Dendritic cell treated with granulocyte-macrophage colony-stimulating factor and Interleukin-4, amounts not matched to agents 40 ng/mL and 50 ng/mL, for 4 days (primary cell): ENCODE results near the gene TRIOBP.

Experiments
- H3K27ac Mint-ChIP-seq: one replicate; pipeline ENCODE4 v1.8.0; 2022; ENCODE audit warnings: mild to moderate bottlenecking, mixed read lengths
- H3K27me3 Mint-ChIP-seq: one replicate; pipeline ENCODE4 v1.8.0; 2022; ENCODE audit warnings: mild to moderate bottlenecking, mixed read lengths
- H3K36me3 Mint-ChIP-seq: one replicate; pipeline ENCODE4 v1.8.0; 2022; ENCODE audit warnings: low read depth, mixed read lengths
- H3K4me1 Mint-ChIP-seq: one replicate; pipeline ENCODE4 v1.8.0; 2022; ENCODE audit warnings: low read depth, mixed read lengths
- H3K4me3 Mint-ChIP-seq: one replicate; pipeline ENCODE4 v1.8.0; 2022; ENCODE audit warnings: mild to moderate bottlenecking, moderate library complexity, mixed read lengths
- H3K9me3 Mint-ChIP-seq: one replicate; pipeline ENCODE4 v1.8.0; 2022; ENCODE audit warnings: mixed read lengths
- intact Hi-C: fragments of 100-400 bp; cut with micrococcal nuclease; formaldehyde crosslinking; loops from one replicate; pipeline ENCODE4 v1.15.0; 2022

The TRIOBP gene

DNA sequence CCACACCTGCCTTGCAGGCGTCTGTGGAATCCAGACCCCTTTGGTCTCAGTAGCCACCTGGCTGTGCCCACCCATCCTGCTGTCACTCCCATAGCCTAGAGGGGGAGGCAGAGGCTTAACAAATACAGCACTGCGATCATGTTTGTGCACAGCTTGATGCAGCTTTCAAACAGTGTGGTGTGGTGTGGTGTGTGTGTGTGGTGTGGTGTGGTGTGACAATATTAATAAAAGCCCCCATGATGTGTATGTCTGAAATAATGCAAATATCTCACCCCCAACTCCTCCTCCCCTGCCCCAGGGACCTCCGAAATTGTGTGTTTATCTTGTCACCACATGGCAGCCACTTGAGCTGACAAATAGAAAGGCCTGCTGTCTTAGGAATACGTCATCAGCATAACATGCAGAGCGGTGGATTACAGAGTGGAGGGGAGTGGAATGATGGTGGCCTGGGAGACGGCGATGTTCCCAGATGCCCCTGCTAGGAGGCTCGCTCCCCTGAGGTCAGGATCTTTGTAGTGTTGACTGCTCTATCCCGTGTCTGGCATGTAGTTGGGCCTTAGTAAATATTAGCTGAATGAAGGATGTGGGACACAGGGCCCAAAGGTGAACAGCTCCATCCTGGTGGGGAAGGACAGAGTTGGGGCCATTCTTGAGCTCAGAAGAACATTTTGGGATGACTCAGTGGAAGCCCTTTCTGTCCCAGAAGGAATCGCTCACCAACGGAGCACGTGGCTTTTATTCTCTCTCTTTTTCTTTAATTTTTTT, 35.5 kb upstream of the TRIOBP start:
- Mint-ChIP-seq H3K27ac (peak overlapping the region; percentile 87), H3K36me3 (peaks cover 30% of the 10 kb centered on the region), H3K9me3 (no peaks in the 10 kb centered on the region), H3K4me3 (peak overlapping the region; percentile 20), H3K27me3 (no peaks in the 10 kb centered on the region), H3K4me1 (peaks cover 48% of the 10 kb centered on the region)
- intact Hi-C loops, result no loop called here

DNA sequence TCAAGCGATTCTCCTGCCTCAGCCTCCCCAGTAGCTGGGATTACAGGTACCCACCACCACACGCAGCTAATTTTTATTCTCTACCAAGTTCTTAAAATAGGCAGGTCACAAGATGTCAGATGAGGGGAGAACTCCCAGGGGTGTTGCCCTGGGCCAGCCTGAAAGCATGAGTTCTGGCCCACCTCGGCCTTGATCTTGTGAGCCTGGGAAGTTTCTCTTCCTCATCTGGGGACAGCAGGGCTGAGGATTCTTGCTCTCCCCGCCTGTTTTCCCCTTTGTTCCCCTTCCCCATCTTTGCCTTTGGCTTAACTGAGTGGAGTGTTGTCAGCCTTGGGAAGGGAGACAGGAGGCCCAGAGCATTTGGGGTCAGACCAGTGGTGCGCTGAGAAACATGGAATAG, 34.8 kb upstream of the TRIOBP start:
- no peaks in the 10 kb centered on the region for H3K9me3 Mint-ChIP-seq
- peak overlapping the region; percentile 87 for H3K27ac Mint-ChIP-seq
- H3K27me3 Mint-ChIP-seq, result no peaks in the 10 kb centered on the region
- H3K36me3 Mint-ChIP-seq, result peaks cover 34% of the 10 kb centered on the region
- peaks cover 45% of the 10 kb centered on the region for H3K4me1 Mint-ChIP-seq
- intact Hi-C loops, result no loop called here
- peak overlapping the region; percentile 48 for H3K4me3 Mint-ChIP-seq

DNA sequence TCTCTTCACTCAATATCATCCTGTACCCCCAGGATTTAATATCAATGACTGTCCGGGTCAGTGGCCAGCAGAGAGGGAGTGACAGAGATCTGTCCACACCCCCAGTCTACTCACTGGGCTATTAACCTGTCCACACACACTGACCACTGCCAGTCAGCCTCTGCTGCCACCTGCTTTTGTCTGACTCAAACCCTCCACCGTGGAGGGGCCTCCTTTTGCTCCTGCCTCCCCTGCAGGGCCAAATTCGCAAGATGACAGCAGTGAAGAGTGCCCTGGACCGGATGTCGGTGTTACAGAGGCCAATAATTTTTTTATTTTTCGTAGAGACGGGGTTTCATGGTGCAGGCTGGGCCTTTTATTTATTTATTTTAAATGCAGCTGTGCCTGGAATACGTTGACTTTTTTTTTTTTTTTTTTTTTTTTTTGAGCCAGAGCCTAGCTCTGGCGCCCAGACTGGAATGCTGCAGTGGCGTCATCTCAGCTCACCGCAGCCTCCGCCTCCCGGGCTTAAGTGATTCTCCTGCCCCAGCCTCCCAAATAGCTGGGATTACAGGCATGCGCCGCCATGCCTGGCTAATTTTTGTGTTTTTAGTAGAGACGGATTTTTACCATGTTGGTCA, 33.2 kb upstream of the TRIOBP start:
- intact Hi-C loops, result no loop called here
- Mint-ChIP-seq H3K27me3 (no peaks in the 10 kb centered on the region), H3K36me3 (peaks cover 44% of the 10 kb centered on the region), H3K9me3 (no peaks in the 10 kb centered on the region), H3K27ac (peak overlapping the region; percentile 56), H3K4me3 (no peak overlapping the region), H3K4me1 (peaks cover 37% of the 10 kb centered on the region)

DNA sequence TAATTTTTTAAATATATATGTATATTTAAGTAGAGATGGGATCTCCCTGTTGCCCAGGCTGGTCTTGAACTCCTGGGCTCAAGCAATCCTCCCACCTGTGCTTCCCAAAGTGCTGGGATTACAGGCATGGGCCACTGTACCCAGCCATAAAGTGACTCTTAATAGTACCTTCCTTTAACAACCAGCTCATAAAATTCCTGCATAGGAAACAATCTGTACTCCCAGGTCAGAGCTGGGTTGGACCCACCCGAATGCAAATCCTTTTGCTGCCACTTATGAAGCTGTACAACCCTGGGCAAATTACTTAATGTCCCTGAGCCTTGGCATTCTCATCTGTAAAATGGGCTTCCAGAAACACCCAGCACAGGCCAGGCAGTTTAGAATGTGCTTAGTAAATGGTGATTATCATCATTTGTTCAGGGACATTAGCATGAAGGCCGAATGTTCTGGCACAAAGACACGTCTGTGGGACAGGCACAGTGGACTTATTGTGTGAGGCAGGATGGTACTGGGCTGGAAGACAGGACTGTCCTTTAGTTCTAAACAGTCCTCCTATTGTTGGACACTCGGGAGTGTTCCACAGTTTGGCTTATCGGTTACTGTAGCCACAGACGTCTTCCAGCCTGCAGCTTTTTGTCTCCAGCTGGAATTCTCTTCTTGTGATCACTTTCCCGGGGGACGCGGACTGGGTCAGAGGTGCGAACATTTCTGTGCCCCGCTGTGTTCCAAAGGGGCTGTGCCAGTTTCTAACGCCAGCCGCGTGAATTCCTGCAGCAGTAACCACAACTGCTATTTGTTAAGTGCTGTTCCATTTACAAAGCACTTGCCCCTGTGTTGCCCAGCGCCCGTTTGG, 32.4 kb upstream of the TRIOBP start:
- Mint-ChIP-seq H3K27ac (no peak overlapping the region), H3K36me3 (peaks cover 44% of the 10 kb centered on the region), H3K4me1 (peaks cover 32% of the 10 kb centered on the region), H3K4me3 (no peak overlapping the region), H3K27me3 (no peaks in the 10 kb centered on the region), H3K9me3 (no peaks in the 10 kb centered on the region)
- intact Hi-C loops, result no loop called here

DNA sequence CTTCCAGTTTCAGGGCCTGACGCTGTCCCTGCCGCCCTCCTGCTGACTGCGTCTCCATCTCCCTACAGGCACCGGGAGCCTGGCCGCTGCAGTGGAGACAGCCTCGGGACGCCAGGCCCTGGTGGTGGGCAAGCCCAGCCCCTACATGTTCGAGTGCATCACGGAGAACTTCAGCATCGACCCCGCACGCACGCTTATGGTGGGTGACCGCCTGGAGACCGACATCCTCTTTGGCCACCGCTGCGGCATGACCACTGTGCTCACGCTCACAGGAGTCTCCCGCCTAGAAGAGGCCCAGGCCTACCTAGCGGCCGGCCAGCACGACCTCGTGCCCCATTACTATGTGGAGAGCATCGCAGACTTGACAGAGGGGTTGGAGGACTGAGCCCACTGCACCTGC, 31.4 kb upstream of the TRIOBP start:
- H3K9me3 Mint-ChIP-seq, result no peaks in the 10 kb centered on the region
- H3K27me3 Mint-ChIP-seq, result no peaks in the 10 kb centered on the region
- intact Hi-C loops, result no loop called here
- no peak overlapping the region for H3K27ac Mint-ChIP-seq
- H3K4me1 Mint-ChIP-seq, result peaks cover 21% of the 10 kb centered on the region
- H3K36me3 Mint-ChIP-seq, result peaks cover 44% of the 10 kb centered on the region
- no peak overlapping the region for H3K4me3 Mint-ChIP-seq

DNA sequence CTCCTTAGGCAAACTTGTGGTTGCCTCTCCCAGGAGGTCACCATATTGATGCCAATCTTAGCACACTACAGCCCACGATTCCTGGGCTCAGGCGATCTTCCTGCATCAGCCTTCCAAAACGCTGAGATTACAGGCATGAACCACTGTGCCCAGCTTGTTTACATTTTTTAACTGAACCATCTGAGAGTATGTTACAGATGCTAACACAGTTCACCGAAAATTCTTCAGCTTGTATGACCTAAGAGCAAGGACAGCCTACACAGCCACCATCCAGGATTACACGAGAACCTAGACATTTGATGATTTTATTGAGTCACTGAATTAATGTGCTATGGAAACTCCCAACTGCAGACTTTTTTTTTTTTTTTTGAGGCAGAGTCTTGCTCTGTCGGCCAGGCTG, 27.3 kb upstream of the TRIOBP start:
- intact Hi-C loops, result no loop called here
- Mint-ChIP-seq H3K4me3 (no peak overlapping the region), H3K9me3 (no peaks in the 10 kb centered on the region), H3K27me3 (no peaks in the 10 kb centered on the region), H3K27ac (no peak overlapping the region), H3K36me3 (peaks cover 33% of the 10 kb centered on the region), H3K4me1 (peaks cover 39% of the 10 kb centered on the region)

DNA sequence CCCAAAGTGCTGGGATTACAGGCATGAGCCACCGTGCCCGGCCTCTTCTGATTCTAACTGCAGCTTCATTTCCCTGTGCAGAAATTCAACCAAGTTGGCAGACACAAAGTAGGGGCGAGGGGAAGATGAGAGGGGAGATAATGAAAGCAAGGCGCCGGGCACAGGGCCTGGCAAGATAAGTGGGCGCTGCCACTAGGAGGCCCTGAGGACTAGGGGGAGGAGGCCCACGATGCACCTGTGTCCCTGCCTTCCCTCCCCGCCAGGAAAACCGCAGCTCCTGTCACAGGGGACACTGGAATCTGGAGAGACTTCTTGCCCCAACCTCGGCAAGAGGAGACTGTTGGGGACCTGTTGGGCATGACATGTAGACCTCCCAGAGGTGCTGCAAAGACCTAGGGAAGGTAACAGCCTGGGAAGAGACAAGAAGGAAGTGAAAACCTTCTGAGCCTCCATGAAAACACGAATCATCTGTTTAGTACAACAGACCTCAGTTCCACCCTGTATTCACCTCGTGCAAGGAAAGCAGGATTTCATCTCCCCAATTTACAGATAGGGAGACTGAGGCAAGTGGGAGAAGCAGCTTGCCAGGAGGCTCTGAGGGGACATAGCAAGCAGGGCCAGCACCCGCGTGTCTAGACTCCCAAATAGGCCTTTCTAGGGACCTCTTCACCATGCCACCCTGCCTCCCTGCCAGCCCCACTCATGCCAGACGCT, 24.5 kb upstream of the TRIOBP start:
- intact Hi-C loops, result no loop called here
- Mint-ChIP-seq H3K27me3 (no peaks in the 10 kb centered on the region), H3K36me3 (peaks cover 31% of the 10 kb centered on the region)

DNA sequence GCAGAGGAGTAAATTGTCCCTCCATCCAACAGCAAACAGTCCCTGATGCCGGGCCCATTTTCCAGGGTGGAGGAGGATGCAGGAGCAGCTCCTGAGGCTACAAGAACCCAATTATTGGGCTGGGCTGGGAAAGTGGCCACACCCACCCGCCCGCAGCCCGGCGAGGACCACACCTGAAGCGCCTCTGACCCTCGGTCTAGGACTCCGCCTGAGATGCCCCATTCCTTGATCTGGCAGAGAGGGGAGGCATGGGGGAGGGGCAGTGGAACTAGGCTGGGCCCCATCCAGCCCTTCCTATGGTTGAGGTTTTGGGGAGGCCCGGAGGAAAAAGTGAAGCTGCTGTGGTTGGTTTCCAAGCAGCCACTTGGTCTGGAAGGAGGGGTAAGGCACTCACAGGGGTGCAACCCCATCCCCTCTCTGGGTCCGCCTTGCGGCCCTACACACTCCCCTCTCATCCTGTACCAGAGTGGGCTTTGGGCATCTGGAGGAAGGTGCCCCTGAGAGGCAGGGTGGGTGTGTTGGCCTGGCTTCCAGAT, 23.9 kb upstream of the TRIOBP start:
- Mint-ChIP-seq H3K4me3 (no peak overlapping the region), H3K27ac (peak overlapping the region; percentile 91)

More for the DNA sequence above, 24.5 kb upstream of the TRIOBP start:
- H3K9me3 Mint-ChIP-seq, result no peaks in the 10 kb centered on the region
- H3K4me1 Mint-ChIP-seq, result peaks cover 52% of the 10 kb centered on the region
- H3K27ac Mint-ChIP-seq, result peak overlapping the region; percentile 69
- no peak overlapping the region for H3K4me3 Mint-ChIP-seq

DNA sequence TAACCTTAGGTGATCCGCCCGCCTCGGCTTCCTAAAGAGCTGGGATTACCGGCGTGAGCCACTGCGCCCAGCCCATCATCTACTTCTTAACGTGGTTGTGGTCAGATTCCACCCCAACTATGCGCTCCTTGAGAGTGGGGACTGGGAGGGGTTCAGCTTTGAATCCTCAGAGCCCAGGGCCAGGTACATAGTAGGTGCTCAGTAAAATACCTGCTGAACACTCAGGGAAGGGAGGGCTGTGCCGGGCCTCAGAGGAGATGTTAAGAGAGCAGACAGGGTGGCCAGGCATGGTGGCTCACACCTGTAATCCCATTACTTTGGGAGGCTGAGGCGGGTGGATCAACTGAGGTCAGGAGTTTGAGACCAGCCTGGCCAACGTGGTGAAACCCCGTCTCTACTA, 22.6 kb upstream of the TRIOBP start:
- H3K36me3 Mint-ChIP-seq, result peaks cover 43% of the 10 kb centered on the region
- H3K27ac Mint-ChIP-seq, result peak overlapping the region; percentile 91
- no peaks in the 10 kb centered on the region for H3K27me3 Mint-ChIP-seq
- peak overlapping the region; percentile 24 for H3K4me3 Mint-ChIP-seq
- intact Hi-C loops, result no loop called here
- peaks cover 58% of the 10 kb centered on the region for H3K4me1 Mint-ChIP-seq
- H3K9me3 Mint-ChIP-seq, result no peaks in the 10 kb centered on the region

More for the DNA sequence above, 23.9 kb upstream of the TRIOBP start:
- H3K27me3 Mint-ChIP-seq, result no peaks in the 10 kb centered on the region
- peaks cover 31% of the 10 kb centered on the region for H3K36me3 Mint-ChIP-seq
- intact Hi-C loops, result no loop called here
- peaks cover 54% of the 10 kb centered on the region for H3K4me1 Mint-ChIP-seq
- H3K9me3 Mint-ChIP-seq, result no peaks in the 10 kb centered on the region

DNA sequence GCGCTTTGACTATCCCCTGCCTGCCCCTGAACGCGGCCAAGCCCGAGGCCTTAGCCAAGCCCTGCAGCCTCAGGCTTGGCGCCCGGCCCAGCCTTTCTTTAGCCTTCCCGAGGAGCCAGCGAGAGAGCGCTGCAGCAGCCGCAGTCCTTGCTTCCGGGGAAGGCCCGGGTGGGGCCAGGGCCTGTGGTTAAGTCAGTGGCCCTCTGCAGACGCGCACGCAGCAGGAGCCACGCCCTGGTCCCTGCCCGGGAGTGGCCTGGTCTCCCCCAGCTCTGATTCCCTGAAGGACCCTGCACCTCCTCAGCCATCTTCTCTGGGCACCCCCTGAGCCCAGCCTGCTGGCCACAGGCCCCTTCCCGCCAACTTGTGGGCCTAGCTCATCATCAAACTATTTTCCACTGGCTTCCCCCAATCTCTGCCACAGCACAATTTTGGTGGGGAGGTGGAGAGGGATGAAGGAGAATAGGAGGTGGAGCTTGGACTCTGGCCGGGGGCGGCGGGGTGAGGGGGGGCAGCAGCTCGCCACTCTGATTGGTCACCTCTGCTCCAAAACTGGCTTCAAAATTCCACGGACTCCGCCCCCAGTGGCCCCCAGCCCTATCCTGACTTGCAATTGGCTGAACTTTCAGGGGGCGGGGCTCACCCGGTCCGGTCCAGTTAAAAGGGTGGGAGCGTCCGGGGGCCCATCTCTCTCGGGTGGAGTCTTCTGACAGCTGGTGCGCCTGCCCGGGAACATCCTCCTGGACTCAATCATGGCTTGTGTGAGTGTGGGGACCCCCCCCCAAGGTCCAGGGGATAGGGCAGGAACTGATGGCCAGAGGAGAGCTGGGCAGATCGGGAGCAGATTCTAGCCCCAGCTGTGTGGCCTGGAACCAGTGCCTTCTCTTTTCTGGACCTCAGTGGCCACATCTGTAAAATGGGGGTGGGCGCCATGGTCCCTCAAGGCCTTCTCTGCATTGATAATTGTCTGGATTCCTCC, 21.6 kb upstream of the TRIOBP start, which contains the start of gene LGALS1:
Gene LGALS1, plus strand, starts transcription at position 686 of the 979 bp plus-strand sequence. Its CDS starts 67 bp downstream, at position 753.
- Mint-ChIP-seq H3K27me3 (no peaks in the 10 kb centered on the region), H3K4me3 (peak within 1 kb of the TSS; percentile 96), H3K4me1 (peaks cover 66% of the 10 kb centered on the region), H3K36me3 (peaks cover 53% of the 10 kb centered on the region), H3K27ac (peak within 1 kb of the TSS; percentile 91), H3K9me3 (no peaks in the 10 kb centered on the region)
- intact Hi-C loops, result no loop called here

DNA sequence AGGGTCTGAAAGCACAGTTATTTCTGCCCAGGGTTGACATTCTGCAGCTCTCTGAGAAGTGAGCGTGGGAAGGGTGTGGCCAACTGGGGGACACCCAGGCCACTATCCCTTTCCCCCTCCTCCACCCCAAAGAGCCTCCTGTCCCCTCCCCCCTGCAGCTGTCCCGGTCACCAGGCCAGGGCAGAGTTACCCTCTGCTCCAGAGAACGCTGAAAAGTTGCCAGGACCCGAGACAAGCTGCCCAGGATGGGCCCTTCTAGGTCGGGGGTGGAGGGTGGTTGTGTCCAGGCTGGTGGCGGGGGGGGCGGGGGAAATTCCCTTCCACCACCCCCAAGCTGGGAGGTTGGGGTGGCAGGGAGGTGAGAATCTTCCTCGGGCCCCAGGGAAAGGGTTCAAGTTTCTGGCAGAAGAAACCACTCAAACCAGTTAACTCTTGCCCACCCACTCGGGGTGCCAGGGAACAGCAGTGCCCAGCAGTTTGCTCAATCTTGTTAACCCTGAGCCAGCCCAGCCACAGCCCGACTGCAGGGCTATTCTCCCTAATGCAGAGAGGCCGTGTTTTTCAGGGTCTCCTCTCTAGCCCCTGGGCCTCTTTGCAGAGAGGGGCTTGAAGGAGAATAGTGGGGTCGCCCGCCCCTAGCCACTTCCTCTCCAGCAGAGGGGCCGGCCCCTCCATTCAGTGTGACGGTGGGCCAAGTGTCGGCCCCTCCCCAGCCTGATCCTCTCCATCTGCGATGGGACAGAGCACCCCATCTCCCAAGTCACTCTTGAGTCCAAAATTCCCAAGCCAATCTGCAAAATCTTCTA, 20.7 kb upstream of the TRIOBP start:
- intact Hi-C loops, result no loop called here
- Mint-ChIP-seq H3K4me3 (peak overlapping the region; percentile 96), H3K4me1 (peaks cover 66% of the 10 kb centered on the region), H3K9me3 (no peaks in the 10 kb centered on the region), H3K27me3 (no peaks in the 10 kb centered on the region), H3K36me3 (peaks cover 53% of the 10 kb centered on the region), H3K27ac (peak overlapping the region; percentile 91)
